ENCODE results near the gene SLC35A2.

The SLC35A2 gene

DNA sequence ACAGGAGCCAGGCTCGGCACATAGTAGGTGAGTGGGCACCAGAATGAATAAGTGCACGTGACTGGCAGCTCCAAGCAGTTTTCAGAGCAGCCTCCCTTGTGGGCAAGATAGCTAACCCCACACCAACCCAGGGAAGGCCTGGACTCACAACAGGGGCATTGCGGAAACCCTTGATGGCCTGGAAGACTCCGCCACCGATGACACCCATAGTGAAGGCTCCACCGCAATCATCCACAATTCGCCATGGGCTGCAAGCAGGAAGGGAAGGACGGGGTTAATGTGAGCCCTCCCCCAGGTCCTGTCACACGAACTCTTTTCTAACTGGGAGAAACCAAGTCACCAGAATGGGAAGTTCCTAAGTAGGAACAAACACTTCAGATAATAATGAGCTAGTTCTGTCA lies 14.8 kb downstream of the SLC35A2 start:
- no peaks in the 10 kb centered on the region for H3K9me3 ChIP-seq (replicated peaks in 1 of 2; ENCODE audit: control insufficient read depth in 2 of 2, insufficient read depth in 1 of 2, low read depth in 1 of 2, low read length in 2 of 2)
- H3K4me1 ChIP-seq (ENCODE audit: control insufficient read depth in 2 of 2, insufficient read depth in 1 of 2, low read depth in 1 of 2, low read length in 2 of 2): peaks cover 2 to 7% of the 10 kb centered on the region in 2 donors
- no peak overlapping the region for H2BK15ac ChIP-seq (ENCODE audit: low read length)
- H2BK12ac ChIP-seq (ENCODE audit: low read length): no peak overlapping the region
- peak overlapping the region; percentile 61 for H3K4me2 ChIP-seq (ENCODE audit: insufficient read depth, low read length, poor library complexity, severe bottlenecking)
- no CpG with 5 or more reads among the region's 9 CpGs for WGBS, 2 donors (ENCODE audit: extremely low coverage in 2 of 2, insufficient read length in 2 of 2, insufficient replicate concordance in 1 of 2)
- H2AK5ac ChIP-seq (ENCODE audit: low read depth, low read length): no peak overlapping the region
- H3K4ac ChIP-seq (ENCODE audit: low read length): no peak overlapping the region
- no peak overlapping the region for H3K9ac ChIP-seq (ENCODE audit: low read depth, low read length, poor library complexity)
- H3K23ac ChIP-seq (ENCODE audit: low read depth, low read length, poor library complexity): no peak overlapping the region
- H3K4me3 ChIP-seq (ENCODE audit: low read length in 2 of 2): peak overlapping the region; percentile 57 to 98
- H2BK5ac ChIP-seq (ENCODE audit: low read length): no peak overlapping the region
- H3K79me1 ChIP-seq (ENCODE audit: low read depth, low read length): peaks cover 1% of the 10 kb centered on the region
- H3K27me3 ChIP-seq (ENCODE audit: control insufficient read depth in 3 of 3, insufficient read depth in 3 of 3, low read depth in 1 of 3, low read length in 3 of 3): no peaks in the 10 kb centered on the region
- H2BK120ac ChIP-seq (ENCODE audit: low read depth, low read length): no peak overlapping the region
- H3K18ac ChIP-seq (ENCODE audit: low read length): no peak overlapping the region
- no peak overlapping the region for H2AFZ ChIP-seq (ENCODE audit: low read length)
- H3K36me3 ChIP-seq (replicated peaks in 1 of 2; ENCODE audit: control insufficient read depth in 2 of 2, insufficient read depth in 2 of 2, low read length in 2 of 2): peaks cover 14 to 48% of the 10 kb centered on the region in 2 donors
- no peak overlapping the region for H4K91ac ChIP-seq (ENCODE audit: low read depth, low read length, poor library complexity)
- H3K14ac ChIP-seq (ENCODE audit: low read length): no peak overlapping the region
- H4K8ac ChIP-seq (ENCODE audit: low read depth, low read length): no peak overlapping the region
- H3K27ac ChIP-seq (replicated peaks; ENCODE audit: low read length): no peak overlapping the region
- no peak for DNase-seq (ENCODE audit: low spot score)

DNA sequence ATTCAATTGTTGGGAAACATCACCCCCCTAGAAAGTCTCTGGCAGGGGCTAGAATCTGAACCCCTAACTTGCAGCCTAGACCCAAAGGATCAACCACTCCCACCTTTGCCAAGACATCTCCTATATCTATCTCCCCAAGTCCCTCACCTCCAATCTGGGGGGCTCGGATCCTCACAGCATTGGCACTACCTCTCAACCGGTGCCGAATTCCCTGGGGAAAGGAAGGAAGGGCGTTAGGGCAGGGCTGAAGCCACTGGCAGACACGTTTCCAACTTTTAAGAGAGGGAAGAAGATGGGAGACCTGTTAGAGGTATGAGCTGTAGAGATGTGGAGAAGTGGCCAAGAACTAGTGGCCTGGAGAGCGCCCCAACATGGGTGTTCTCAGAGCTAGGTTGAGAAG lies 16.6 kb downstream of the SLC35A2 start:
- Histone ChIP-seq H2BK5ac (ENCODE audit: low read length) (no peak overlapping the region), H3K4me1 (ENCODE audit: control insufficient read depth in 2 of 2, insufficient read depth in 1 of 2, low read depth in 1 of 2, low read length in 2 of 2) (peaks cover 2 to 7% of the 10 kb centered on the region in 2 donors), H3K4me2 (ENCODE audit: insufficient read depth, low read length, poor library complexity, severe bottlenecking) (no peak overlapping the region), H2AK5ac (ENCODE audit: low read depth, low read length) (no peak overlapping the region), H3K36me3 (replicated peaks in 1 of 2; ENCODE audit: control insufficient read depth in 2 of 2, insufficient read depth in 2 of 2, low read length in 2 of 2) (peaks cover 10 to 39% of the 10 kb centered on the region in 2 donors), H4K91ac (ENCODE audit: low read depth, low read length, poor library complexity) (no peak overlapping the region), H3K23ac (ENCODE audit: low read depth, low read length, poor library complexity) (no peak overlapping the region), H3K79me1 (ENCODE audit: low read depth, low read length) (no peaks in the 10 kb centered on the region), H3K27ac (replicated peaks; ENCODE audit: low read length) (no peak overlapping the region), H4K8ac (ENCODE audit: low read depth, low read length) (no peak overlapping the region), H2BK15ac (ENCODE audit: low read length) (no peak overlapping the region), H3K27me3 (ENCODE audit: control insufficient read depth in 3 of 3, insufficient read depth in 3 of 3, low read depth in 1 of 3, low read length in 3 of 3) (no peaks in the 10 kb centered on the region), H3K9me3 (replicated peaks in 1 of 2; ENCODE audit: control insufficient read depth in 2 of 2, insufficient read depth in 1 of 2, low read depth in 1 of 2, low read length in 2 of 2) (no peaks in the 10 kb centered on the region), H2BK12ac (ENCODE audit: low read length) (no peak overlapping the region), H2BK120ac (ENCODE audit: low read depth, low read length) (no peak overlapping the region), H3K4me3 (ENCODE audit: low read length in 2 of 2) (no peak overlapping the region), H2AFZ (ENCODE audit: low read length) (no peak overlapping the region), H3K9ac (ENCODE audit: low read depth, low read length, poor library complexity) (no peak overlapping the region), H3K14ac (ENCODE audit: low read length) (no peak overlapping the region), H3K18ac (ENCODE audit: low read length) (no peak overlapping the region), H3K4ac (ENCODE audit: low read length) (no peak overlapping the region)
- WGBS, 2 donors (ENCODE audit: extremely low coverage in 2 of 2, insufficient read length in 2 of 2, insufficient replicate concordance in 1 of 2): no CpG with 5 or more reads among the region's 6 CpGs
- DNase-seq (ENCODE audit: low spot score): no peak

DNA sequence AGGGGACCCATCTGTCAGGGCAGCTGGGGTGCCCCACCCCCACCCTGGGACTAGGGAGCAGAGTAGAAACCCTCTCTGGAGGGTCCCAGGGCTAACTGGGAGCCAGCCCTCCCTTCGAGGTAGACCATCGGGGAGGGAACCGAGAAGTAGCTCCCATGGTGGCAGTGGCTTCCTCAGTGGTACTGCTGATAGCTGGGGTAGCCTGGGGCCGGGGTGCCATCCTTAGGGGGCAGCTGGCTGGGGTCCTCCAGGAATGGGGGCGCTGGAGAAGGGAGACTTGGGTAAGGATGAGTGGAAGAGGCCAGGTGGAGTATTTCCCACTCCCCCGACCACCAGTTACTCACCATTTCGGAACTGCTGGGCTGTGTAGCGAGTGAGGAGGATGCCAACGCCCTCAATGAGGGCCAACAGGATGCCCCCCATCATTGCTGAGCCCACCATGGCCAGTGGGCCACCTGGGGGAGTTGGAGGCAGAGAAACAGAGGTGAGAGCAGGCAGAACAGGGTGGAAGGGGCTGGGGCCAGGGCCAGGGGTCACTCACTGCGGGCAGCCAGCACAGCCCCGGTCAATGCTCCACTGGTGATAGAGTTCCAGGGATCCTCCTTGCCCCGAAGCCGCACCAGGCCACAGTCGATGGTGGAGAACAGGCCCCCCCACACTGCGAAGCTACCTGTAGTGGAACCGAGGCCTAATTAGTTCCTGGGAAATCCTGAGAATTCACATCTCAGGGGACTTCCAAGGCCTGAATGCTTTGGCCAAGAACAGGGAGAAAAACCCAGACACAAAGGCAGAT lies 17.7 kb downstream of the SLC35A2 start:
- no peak overlapping the region for H2BK120ac ChIP-seq (ENCODE audit: low read depth, low read length)
- H3K79me1 ChIP-seq (ENCODE audit: low read depth, low read length): no peaks in the 10 kb centered on the region
- DNase-seq (ENCODE audit: low spot score): no peak
- no peak overlapping the region for H2AK5ac ChIP-seq (ENCODE audit: low read depth, low read length)
- H3K14ac ChIP-seq (ENCODE audit: low read length): no peak overlapping the region
- H2AFZ ChIP-seq (ENCODE audit: low read length): no peak overlapping the region
- H3K27ac ChIP-seq (replicated peaks; ENCODE audit: low read length): no peak overlapping the region
- H3K36me3 ChIP-seq (replicated peaks in 1 of 2; ENCODE audit: control insufficient read depth in 2 of 2, insufficient read depth in 2 of 2, low read length in 2 of 2): peaks cover 10 to 30% of the 10 kb centered on the region in 2 donors
- no peak overlapping the region for H3K23ac ChIP-seq (ENCODE audit: low read depth, low read length, poor library complexity)
- H3K27me3 ChIP-seq (ENCODE audit: control insufficient read depth in 3 of 3, insufficient read depth in 3 of 3, low read depth in 1 of 3, low read length in 3 of 3): no peaks in the 10 kb centered on the region
- no peak overlapping the region for H2BK12ac ChIP-seq (ENCODE audit: low read length)
- no peak overlapping the region for H3K18ac ChIP-seq (ENCODE audit: low read length)
- H3K4me2 ChIP-seq (ENCODE audit: insufficient read depth, low read length, poor library complexity, severe bottlenecking): no peak overlapping the region
- no peak overlapping the region for H2BK5ac ChIP-seq (ENCODE audit: low read length)
- WGBS, 2 donors (ENCODE audit: extremely low coverage in 2 of 2, insufficient read length in 2 of 2, insufficient replicate concordance in 1 of 2): no CpG with 5 or more reads among the region's 16 CpGs
- H3K4me3 ChIP-seq (ENCODE audit: low read length in 2 of 2): no peak overlapping the region
- no peak overlapping the region for H2BK15ac ChIP-seq (ENCODE audit: low read length)
- no peak overlapping the region for H3K4ac ChIP-seq (ENCODE audit: low read length)
- H4K8ac ChIP-seq (ENCODE audit: low read depth, low read length): no peak overlapping the region
- H4K91ac ChIP-seq (ENCODE audit: low read depth, low read length, poor library complexity): no peak overlapping the region
- no peaks in the 10 kb centered on the region for H3K9me3 ChIP-seq (replicated peaks in 1 of 2; ENCODE audit: control insufficient read depth in 2 of 2, insufficient read depth in 1 of 2, low read depth in 1 of 2, low read length in 2 of 2)
- no peak overlapping the region for H3K9ac ChIP-seq (ENCODE audit: low read depth, low read length, poor library complexity)
- peaks cover 2 to 7% of the 10 kb centered on the region in 2 donors for H3K4me1 ChIP-seq (ENCODE audit: control insufficient read depth in 2 of 2, insufficient read depth in 1 of 2, low read depth in 1 of 2, low read length in 2 of 2)

DNA sequence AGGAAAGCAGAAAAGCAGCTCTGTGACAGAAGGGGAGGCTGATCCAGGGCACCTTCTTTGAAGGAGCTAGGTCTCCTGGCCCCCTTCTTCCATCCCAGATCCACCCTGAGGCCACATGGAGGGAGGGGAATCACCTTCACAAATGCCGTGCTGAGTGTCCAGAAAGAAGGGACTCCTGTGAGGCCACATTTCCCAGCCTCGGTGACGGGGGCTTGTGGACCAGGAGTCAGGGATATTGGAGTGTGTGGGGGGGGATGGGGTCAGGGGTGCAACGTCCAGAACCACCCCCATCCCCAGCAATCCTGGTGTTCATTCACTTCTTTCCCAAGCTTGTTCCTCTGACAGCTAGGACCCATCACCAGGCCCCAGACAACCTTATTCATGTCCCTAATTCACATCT lies 18.6 kb downstream of the SLC35A2 start:
- no peak overlapping the region for H2BK5ac ChIP-seq (ENCODE audit: low read length)
- H3K4me3 ChIP-seq (ENCODE audit: low read length in 2 of 2): no peak overlapping the region
- H3K14ac ChIP-seq (ENCODE audit: low read length): no peak overlapping the region
- H3K18ac ChIP-seq (ENCODE audit: low read length): no peak overlapping the region
- H3K4ac ChIP-seq (ENCODE audit: low read length): no peak overlapping the region
- H2AK5ac ChIP-seq (ENCODE audit: low read depth, low read length): no peak overlapping the region
- no peak overlapping the region for H2AFZ ChIP-seq (ENCODE audit: low read length)
- no peak overlapping the region for H2BK120ac ChIP-seq (ENCODE audit: low read depth, low read length)
- H3K27me3 ChIP-seq (ENCODE audit: control insufficient read depth in 3 of 3, insufficient read depth in 3 of 3, low read depth in 1 of 3, low read length in 3 of 3): no peaks in the 10 kb centered on the region
- H4K8ac ChIP-seq (ENCODE audit: low read depth, low read length): no peak overlapping the region
- no peak overlapping the region for H3K9ac ChIP-seq (ENCODE audit: low read depth, low read length, poor library complexity)
- H4K91ac ChIP-seq (ENCODE audit: low read depth, low read length, poor library complexity): no peak overlapping the region
- no peak for DNase-seq (ENCODE audit: low spot score)
- H3K4me1 ChIP-seq (ENCODE audit: control insufficient read depth in 2 of 2, insufficient read depth in 1 of 2, low read depth in 1 of 2, low read length in 2 of 2): peaks cover 0 to 5% of the 10 kb centered on the region in 2 donors
- H2BK15ac ChIP-seq (ENCODE audit: low read length): no peak overlapping the region
- no peaks in the 10 kb centered on the region for H3K79me1 ChIP-seq (ENCODE audit: low read depth, low read length)
- peaks cover 10 to 30% of the 10 kb centered on the region in 2 donors for H3K36me3 ChIP-seq (replicated peaks in 1 of 2; ENCODE audit: control insufficient read depth in 2 of 2, insufficient read depth in 2 of 2, low read length in 2 of 2)
- no peak overlapping the region for H2BK12ac ChIP-seq (ENCODE audit: low read length)
- H3K4me2 ChIP-seq (ENCODE audit: insufficient read depth, low read length, poor library complexity, severe bottlenecking): no peak overlapping the region
- no peaks in the 10 kb centered on the region for H3K9me3 ChIP-seq (replicated peaks in 1 of 2; ENCODE audit: control insufficient read depth in 2 of 2, insufficient read depth in 1 of 2, low read depth in 1 of 2, low read length in 2 of 2)
- H3K27ac ChIP-seq (replicated peaks; ENCODE audit: low read length): no peak overlapping the region
- H3K23ac ChIP-seq (ENCODE audit: low read depth, low read length, poor library complexity): no peak overlapping the region
- no CpG with 5 or more reads among the region's 4 CpGs for WGBS, 2 donors (ENCODE audit: extremely low coverage in 2 of 2, insufficient read length in 2 of 2, insufficient replicate concordance in 1 of 2)
